Stimulated activated CD4-positive, alpha-beta T cell treated with anti-CD3 and anti-CD28 coated beads, Interleukin-15, amount 100 ng/mL, for 1 hour (primary cell): ENCODE measurements around the gene C10orf120.

Experiments
- DNase-seq, 2 donors: peaks; one replicate each; pipeline ENCODE4 v3.0.0-alpha.2; 2020; ENCODE audit warnings: low read depth in 1 of 2, low spot score in 1 of 2

The C10orf120 gene

GRCh38 chr10:122703483-122704448 is 4.1 kb upstream of the C10orf120 start:
- DNase-seq: peak in 1 of 2 donors; percentile 16

- no peak for DNase-seq
Observed at GRCh38 chr10:122702275-122702674, 2.6 kb upstream of the C10orf120 start.

- no peak for DNase-seq
Observed at GRCh38 chr10:122701652-122702051, 2.0 kb upstream of the C10orf120 start.

- no peak for DNase-seq
Observed at GRCh38 chr10:122696687-122697086, 3.0 kb downstream of the C10orf120 start.

- no peak for DNase-seq
Observed at GRCh38 chr10:122692744-122693143, 6.9 kb downstream of the C10orf120 start.

- DNase-seq: no peak
Observed at GRCh38 chr10:122689146-122689820, 10.4 kb downstream of the C10orf120 start.

- no peak for DNase-seq
Observed at GRCh38 chr10:122688293-122688989, 11.2 kb downstream of the C10orf120 start.

GRCh38 chr10:122682522-122682921 is 17.1 kb downstream of the C10orf120 start:
- DNase-seq: no peak

- DNase-seq: no peak
Observed at GRCh38 chr10:122678266-122678665, 21.4 kb downstream of the C10orf120 start.

- no peak for DNase-seq
Observed at GRCh38 chr10:122675278-122675677, 24.4 kb downstream of the C10orf120 start.

- DNase-seq: no peak
Observed at GRCh38 chr10:122674781-122675180, 24.9 kb downstream of the C10orf120 start.

GRCh38 chr10:122673731-122674130 is 25.9 kb downstream of the C10orf120 start:
- no peak for DNase-seq

- no peak for DNase-seq
Observed at GRCh38 chr10:122673269-122673668, 26.4 kb downstream of the C10orf120 start.

GRCh38 chr10:122672655-122673054 is 27.0 kb downstream of the C10orf120 start:
- no peak for DNase-seq

GRCh38 chr10:122671355-122671754 is 28.3 kb downstream of the C10orf120 start:
- DNase-seq: no peak

- DNase-seq: no peak
Observed at GRCh38 chr10:122669842-122670241, 29.8 kb downstream of the C10orf120 start.

- DNase-seq: no peak
Observed at GRCh38 chr10:122669045-122669444, 30.6 kb downstream of the C10orf120 start.

GRCh38 chr10:122665946-122666345 is 33.7 kb downstream of the C10orf120 start:
- no peak for DNase-seq

- no peak for DNase-seq
Observed at GRCh38 chr10:122665329-122665860, 34.3 kb downstream of the C10orf120 start.

- DNase-seq: no peak
Observed at GRCh38 chr10:122664501-122664900, 35.1 kb downstream of the C10orf120 start.

- no peak for DNase-seq
Observed at GRCh38 chr10:122663516-122664130, 36.0 kb downstream of the C10orf120 start.
